H1 (cell line): ENCODE data around the gene IQUB.

Experiments used
- ASH2L ChIP-seq: fragments of 200-600, 300-600 bp; sonication (generic); IDR thresholded peaks from one replicate; pipeline ENCODE4 v1.7.1; 2017; ENCODE audit warnings: low read length
- POLR2A ChIP-seq, 2 experiments: IDR thresholded peaks; 1 replicate in 1 of 2; 2 replicates in 1 of 2; pipeline ENCODE4 v1.6.1; 2011; ENCODE audit warnings: low read depth in 2 of 2, low read length in 2 of 2, mild to moderate bottlenecking in 2 of 2; ENCODE audit errors: control extremely low read depth in 1 of 2
- SIN3A ChIP-seq, 2 experiments: IDR thresholded peaks in 1 of 2; conservative IDR thresholded peaks in 1 of 2; 2 replicates each; pipeline ENCODE4 v1.6.1; 2011 to 2012; ENCODE audit warnings: low read length in 2 of 2, improper control_type of control experiment in 1 of 2, low read depth in 1 of 2, mild to moderate bottlenecking in 1 of 2
- TCF12 ChIP-seq: IDR thresholded peaks from 2 replicates; pipeline ENCODE4 v1.6.1; 2011; ENCODE audit warnings: low read depth, mild to moderate bottlenecking, low read length
- YY1 ChIP-seq: IDR thresholded peaks from 2 replicates; pipeline ENCODE4 v1.6.1; 2011; ENCODE audit warnings: low read depth, mild to moderate bottlenecking, low read length
- TF ChIP-seq, protein P1 (sequence below), 3 experiments: IDR thresholded peaks; 1 replicate in 2 of 3; 2 replicates in 1 of 3; pipeline versions ENCODE4 v1.5.1 to v1.6.1; 2011; ENCODE audit warnings: low read length in 3 of 3, mild to moderate bottlenecking in 3 of 3, inconsistent platforms in 2 of 3, low read depth in 1 of 3, moderate library complexity in 1 of 3; ENCODE audit not compliant: insufficient read depth in 1 of 3; ENCODE audit errors: control extremely low read depth in 1 of 3

DNA sequence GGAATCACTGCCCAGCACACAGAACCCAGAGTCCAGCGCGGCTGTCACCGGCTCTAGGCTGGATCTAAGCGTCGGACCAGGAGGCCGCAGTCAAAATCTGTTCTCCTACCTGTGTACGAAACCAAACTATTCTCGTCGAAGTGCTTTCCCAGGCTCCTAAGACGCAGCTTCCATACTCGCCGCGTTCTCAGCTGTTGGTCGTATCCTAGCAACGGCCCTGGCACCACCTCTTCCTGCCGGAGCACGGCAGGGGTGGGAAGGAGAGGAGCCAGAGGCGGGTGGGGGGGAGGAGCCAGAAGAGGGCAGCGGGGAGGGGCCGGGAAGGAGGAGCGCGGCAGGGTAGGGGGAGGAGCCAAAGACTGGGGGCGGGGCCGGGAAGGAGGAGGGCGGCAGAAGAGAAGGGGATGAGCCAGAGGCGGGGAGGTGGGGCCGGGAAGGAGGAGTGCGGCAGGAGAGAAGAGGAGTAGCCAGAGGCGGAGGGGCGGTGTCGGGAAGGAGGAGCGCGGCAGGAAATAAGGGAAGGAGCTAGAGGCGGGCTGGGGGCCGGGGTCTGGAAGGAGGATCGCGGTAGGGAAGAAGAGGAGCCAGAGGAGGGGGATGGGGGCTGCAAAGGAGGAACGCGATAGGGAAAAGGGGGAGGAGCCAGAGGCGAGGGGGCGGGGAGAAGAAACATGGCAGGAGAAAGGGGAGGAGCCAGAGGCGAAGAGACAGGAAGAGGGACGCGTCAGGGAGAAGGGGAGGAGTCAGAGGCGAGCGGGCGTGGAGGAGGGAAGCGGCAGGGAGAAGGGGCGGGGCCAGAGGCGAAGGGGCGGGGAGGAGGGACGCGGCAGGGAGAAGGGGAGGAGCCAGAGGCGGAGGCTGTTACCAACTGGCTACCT lies at the start of gene IQUB:
- TF ChIP-seq YY1, result no peak
- peak in 1 of 2 experiments; percentile 57; a peak in 2 of 3 replicates for TF ChIP-seq POLR2A (IDR thresholded peaks at IDR 0.05; ENCODE audit: control extremely low read depth in 1 of 2, low read depth in 2 of 2, low read length in 2 of 2)
- peak; percentile 93 to 99 for TF ChIP-seq SIN3A (conservative IDR thresholded peaks at IDR 0.05 in 1 of 2, IDR thresholded peaks at IDR 0.05 in 1 of 2; ENCODE audit: low read depth in 1 of 2, low read length in 2 of 2)
- TF ChIP-seq, protein P1, sequence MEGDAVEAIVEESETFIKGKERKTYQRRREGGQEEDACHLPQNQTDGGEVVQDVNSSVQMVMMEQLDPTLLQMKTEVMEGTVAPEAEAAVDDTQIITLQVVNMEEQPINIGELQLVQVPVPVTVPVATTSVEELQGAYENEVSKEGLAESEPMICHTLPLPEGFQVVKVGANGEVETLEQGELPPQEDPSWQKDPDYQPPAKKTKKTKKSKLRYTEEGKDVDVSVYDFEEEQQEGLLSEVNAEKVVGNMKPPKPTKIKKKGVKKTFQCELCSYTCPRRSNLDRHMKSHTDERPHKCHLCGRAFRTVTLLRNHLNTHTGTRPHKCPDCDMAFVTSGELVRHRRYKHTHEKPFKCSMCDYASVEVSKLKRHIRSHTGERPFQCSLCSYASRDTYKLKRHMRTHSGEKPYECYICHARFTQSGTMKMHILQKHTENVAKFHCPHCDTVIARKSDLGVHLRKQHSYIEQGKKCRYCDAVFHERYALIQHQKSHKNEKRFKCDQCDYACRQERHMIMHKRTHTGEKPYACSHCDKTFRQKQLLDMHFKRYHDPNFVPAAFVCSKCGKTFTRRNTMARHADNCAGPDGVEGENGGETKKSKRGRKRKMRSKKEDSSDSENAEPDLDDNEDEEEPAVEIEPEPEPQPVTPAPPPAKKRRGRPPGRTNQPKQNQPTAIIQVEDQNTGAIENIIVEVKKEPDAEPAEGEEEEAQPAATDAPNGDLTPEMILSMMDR (IDR thresholded peaks at IDR 0.05; ENCODE audit: control extremely low read depth in 1 of 3, insufficient read depth in 1 of 3, low read depth in 1 of 3, low read length in 3 of 3), result no peak
- peak; percentile 75 for TF ChIP-seq ASH2L
- TF ChIP-seq TCF12, result no peak
